ENCODE measurements around the gene ARMCX5.

Gene ARMCX5

GRCh38 chrX:102599084-102599950, at the start of gene ARMCX5:
TSS of gene ARMCX5 (plus strand) at chrX:102599515. CDS start at chrX:102602142, 2,627 bp downstream.
- DNase-seq, result peak; percentile 68 to 81

GRCh38 chrX:102558607-102559006, 40.7 kb upstream of the ARMCX5 start:
- DNase-seq, result no peak

GRCh38 chrX:102560423-102561068, 38.8 kb upstream of the ARMCX5 start:
- no peak for DNase-seq

DNA sequence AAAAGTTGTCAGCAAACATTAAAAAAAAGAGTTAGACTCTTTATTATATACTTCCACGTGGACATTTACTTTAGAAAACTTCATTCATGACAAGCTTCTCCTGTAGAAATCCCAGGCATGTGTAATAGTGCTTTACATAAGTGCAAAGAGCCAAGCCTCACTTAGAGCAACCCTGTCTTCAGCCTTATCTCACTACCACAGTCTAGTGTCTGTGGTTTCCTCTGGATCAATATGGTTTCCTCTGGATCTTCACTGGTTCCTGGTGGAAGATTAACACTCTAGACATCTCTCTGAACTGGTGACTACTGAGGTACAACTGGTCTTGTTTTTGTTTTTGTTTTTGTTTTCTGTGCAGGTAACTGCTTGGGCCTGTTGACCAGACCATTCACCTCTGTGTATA, 18.4 kb upstream of the ARMCX5 start:
- DNase-seq, result no peak

GRCh38 chrX:102593367-102593766, 5.9 kb upstream of the ARMCX5 start:
- DNase-seq, result no peak

GRCh38 chrX:102599951-102600579, 750 bp downstream of the ARMCX5 start:
- no peak for DNase-seq

DNA sequence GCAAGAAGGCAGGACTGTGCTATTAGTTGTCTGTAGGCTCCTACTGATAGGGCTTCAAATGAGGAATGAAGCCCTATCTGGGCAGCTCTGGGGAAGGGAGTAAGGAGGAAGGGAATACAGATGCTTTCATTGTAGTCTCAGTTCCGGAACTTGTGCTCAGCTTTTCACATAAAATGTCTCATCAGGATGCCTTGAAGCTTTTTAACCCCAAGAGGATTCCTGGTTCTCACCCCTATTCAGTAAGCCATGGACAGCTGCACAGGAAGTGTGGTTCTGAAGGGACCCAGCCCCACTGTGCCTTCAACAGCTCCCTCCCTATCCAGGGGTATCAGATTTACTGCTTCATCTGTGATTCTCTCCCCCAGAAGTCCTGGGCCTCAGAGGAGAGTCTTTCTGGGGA, 5.0 kb downstream of the ARMCX5 start:
- no peak for DNase-seq

- no peak for DNase-seq
These were observed 6.8 kb downstream of the ARMCX5 start for GRCh38 chrX:102606115-102606514.

DNA sequence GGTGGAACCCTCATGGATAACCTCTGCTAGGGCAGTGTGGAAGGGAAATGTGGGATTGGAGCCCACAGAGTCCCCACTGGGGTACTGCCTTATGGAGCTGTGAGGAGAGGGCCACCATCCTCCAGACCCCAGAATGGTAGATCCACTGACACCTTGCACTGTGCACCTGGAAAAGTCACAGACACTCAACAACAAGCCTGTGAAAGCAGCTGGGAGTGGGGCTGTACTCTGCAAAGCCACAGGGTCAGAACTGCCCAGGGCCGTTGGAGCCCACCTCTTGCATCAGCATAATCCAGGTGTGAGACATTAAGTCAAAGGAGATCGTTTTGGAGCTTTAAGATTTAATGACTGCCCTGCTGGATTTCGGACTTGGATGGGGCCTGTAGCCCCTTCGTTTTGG, 11.6 kb downstream of the ARMCX5 start:
- DNase-seq, result no peak

DNA sequence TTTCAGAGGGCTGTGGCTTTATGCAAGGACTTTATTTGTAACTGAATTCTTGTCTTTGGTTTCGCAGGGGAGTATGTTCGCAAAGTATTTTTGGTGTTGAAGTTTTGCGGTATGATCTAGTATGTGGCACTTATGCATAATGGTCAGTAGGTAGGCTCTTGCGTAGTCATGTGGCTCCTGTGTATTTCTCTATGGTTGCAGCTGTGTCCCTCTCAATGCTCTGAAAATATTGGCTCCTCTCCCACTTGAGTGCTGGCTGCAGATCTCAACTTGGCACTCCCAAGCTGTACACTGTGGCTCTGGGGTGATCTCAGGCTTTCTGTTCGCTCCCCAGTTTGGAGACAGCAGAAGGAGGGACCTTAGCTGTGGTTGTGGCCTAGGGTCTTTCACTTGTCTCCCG, 24.8 kb downstream of the ARMCX5 start:
- no peak for DNase-seq

DNA sequence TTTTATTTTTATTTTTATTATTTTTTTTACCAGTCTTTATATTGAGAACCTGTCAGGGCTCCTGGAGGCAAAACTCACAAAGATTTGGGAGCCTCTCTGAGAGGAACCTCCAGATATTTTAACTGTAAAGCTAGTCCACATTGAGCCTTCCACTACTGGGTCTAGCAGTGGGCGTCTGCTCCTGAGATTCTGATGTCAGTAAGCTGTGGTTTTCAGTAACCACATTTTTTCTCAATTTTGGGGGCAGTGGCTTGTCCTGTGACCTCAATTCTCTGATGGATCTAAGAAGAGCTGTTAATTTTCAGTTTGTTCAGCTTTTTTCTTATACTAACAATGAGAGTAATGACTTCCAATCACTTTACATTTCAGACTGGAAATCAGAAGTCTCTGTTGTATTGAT, 28.3 kb downstream of the ARMCX5 start:
- DNase-seq, result no peak

GRCh38 chrX:102637561-102637960, 38.2 kb downstream of the ARMCX5 start:
- no peak for DNase-seq

- peak in 1 of 2 donors; percentile 4 for DNase-seq
These were observed 51.6 kb downstream of the ARMCX5 start for GRCh38 chrX:102650903-102651241.

- DNase-seq, result peak; percentile 64 to 73
These were observed 52.1 kb downstream of the ARMCX5 start, which contains the start of gene GPRASP1 for GRCh38 chrX:102651242-102652011. TSS of gene GPRASP1 (plus strand) at chrX:102651483. CDS start at chrX:102653914, 2,431 bp downstream.

DNA sequence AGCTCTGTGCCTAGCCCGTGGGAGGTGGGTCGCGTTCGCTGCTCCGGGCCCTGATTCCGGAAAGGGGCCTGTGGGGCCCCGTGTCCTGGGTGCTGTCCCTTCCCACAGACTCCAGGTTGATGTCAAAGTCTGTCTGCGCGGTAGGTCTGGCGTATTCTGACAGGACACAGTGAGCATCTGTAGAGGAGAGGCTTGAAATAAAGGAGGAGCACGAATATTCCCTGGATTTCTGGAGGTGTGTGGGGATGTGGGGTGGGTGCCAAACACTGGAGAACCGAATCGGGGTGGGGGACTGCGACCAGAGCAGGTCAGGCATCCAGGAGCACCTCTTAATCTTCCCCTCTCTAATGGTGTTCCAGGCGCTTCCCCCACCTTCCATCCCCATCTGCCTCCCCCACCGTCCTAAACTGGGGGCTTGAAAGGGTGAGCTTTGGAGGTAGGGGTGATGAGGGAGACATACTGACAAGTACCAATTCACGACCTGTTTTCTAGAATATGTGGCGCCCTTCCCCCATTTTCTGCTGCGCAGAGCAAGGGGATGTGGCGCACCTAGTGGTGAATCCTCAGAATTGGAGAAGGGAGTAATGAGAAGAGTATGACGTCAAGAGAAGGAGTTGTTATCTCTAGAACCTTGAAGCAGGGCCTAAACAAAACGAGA, 52.8 kb downstream of the ARMCX5 start:
- DNase-seq, result peak; percentile 77 to 80

All from CD4-positive, alpha-beta T cell treated with Interferon alpha-2 for 1 hour (primary cell).